GM19467 (cell line): ENCODE results near the gene TYK2.
"Not testable (repeated sequence)": the region's sequence is repeated elsewhere in the genome, so short reads cannot be mapped to it uniquely, and the experiment has no call there.

Source experiments
- ATAC-seq: cut with Tn5 transposase; IDR thresholded peaks from one replicate; pipeline ENCODE4 v1.9.1; 2021; ENCODE audit warnings: mild to moderate bottlenecking, moderate library complexity; ENCODE audit not compliant: unreplicated experiment

TYK2 gene

DNA sequence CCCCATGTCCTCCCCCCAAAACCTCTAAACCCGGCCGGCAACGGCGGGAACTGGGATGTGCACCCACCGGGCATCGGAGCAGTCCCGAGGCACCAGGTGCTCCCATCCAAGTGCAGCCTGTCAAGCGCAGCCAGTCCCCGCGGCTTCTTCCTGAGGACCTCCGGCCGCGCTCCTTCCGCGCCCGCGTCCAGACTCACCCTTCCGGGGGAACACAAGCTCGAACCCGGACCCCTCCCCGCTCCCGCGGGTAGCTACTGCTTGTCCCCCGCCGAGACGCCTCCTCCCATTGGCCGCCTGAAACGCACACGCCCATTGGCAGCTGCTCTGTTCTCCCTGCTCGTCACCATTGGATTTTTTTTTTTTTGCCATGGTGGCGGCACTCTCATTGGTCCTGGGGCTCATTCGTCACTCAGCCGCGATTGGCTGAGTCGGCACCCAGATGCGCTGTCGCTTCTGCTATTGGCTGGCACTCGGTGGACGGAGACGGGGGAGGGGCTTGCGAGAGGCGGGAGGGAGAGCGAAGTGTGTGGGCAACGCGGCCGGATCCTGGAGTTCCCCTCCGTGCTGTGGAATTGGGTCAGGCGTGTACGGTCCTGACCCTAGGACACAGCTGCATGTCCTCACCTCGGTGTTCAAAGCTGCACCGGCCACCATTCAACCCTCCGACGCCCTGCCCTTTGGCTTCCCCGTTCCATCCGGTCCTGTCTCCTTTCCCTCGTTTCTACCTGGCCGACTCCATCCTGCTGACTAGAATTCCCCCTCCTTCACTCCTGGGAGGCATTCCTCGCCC, at the start of gene TYK2:
TYK2 (minus strand) TSS at position 260 of the 790 bp plus-strand sequence. CDS start 2,166 bp downstream, outside the sequence.
- ATAC-seq = peak; percentile 91

DNA sequence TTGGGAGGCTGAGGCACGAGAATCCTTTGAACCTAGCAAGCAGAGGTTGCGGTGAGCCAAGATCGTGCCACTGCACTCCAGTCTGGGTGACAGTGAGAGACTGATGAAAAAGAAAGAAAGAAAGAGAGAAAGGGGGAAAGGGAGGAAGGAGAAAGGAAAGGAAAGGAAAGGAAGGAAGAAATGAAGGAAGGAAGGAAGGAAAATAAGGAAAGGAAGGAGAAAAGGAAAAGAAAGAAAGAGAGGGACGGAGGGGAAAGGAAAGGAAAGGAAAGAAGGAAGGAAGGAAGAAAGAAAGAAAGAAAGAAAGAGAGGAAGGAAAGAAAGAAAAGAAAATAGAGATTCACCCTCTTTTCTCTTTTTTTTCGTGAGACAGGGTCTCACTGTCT, 48.6 kb upstream of the TYK2 start:
- ATAC-seq = no peak

DNA sequence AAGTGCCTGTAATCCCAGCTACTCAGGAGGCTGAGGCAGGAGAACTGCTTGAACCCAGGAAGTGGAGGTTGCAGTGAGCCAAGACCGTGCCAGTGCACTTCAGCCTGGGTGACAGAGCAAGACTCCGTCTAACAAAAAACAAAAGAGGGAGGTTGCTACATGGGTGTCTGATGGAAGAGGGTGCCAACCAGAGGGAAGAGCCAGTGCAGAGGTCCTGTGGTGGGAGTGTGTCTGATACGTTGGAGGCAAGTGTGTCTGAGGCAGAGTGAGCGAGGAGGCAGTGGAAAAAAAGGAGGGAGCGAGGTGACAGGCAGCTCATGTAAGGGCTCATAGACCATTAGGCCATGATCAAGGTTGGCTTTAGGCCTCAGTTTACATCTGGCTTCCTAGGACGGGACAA, 46.8 kb upstream of the TYK2 start:
- no peak for ATAC-seq

DNA sequence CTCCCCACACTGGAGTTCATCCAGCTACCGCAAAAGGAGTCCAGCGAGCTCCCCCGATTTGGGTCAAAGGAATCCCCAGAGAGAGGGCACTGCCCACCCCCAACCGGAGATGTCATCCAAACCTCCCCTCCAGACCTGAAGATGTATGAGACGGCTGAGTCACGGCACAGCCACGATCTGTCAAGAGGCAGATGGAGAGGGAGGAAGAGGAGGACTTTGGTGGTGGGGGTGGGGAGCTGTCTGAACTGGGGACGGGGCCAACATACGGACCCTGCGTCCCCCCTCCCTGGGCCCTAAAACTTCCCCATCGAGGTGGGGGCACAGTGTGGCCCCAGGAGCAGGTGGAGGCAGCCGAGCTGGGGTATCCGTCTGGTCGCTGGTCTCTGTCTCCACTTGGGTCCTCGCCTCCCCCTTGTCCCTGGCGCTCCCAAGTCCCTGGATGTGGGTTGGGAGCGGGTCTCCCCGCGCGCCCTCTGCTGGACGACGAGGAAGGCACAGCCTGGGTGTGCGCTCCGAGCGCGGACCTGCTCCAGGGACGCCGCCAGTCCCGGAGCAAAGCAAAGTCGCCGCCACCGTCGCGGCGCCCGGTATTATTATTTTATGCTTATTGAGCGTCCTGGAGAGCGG, 43.8 kb upstream of the TYK2 start:
- ATAC-seq = peak; percentile 31

DNA sequence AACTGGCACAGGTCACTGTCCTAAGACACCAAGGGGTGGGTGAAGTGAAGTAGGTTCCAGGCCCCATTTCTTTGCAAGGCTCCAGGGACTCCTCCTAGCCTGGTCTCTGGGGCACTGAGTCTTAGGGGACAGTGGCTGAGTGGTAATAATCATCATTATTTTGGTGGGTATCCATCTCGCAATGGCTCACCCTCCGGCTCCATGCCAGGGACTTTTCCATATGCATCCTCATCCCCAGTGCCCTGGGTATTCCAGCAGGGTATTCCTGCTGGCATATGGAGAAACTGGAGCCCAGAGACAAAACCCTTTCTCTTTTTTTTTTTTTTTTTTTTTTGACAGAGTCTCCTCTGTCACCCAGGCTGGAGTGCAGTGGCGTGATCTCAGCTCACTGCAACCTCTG, 42.5 kb upstream of the TYK2 start:
- no peak for ATAC-seq

DNA sequence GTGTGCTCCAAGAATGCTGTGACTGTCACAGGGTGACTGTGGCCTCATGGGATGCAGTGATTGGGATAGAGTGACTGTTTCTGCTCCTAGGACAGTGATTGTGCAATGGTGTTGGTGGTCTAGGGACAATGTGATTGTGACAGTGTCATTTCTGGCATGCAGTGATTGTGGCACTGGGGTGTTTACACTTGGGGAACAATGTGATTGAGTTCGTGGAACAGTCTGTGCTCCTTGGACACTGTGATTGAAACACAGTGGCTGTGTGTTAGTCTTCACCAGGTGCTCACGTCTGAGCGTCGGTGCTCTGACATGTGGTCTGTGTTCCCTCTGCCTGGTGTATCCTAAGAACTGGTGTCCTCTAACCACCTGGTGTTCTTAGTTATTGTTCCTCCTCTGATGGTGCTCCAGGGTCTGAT, 41.7 kb upstream of the TYK2 start:
- ATAC-seq = no peak

DNA sequence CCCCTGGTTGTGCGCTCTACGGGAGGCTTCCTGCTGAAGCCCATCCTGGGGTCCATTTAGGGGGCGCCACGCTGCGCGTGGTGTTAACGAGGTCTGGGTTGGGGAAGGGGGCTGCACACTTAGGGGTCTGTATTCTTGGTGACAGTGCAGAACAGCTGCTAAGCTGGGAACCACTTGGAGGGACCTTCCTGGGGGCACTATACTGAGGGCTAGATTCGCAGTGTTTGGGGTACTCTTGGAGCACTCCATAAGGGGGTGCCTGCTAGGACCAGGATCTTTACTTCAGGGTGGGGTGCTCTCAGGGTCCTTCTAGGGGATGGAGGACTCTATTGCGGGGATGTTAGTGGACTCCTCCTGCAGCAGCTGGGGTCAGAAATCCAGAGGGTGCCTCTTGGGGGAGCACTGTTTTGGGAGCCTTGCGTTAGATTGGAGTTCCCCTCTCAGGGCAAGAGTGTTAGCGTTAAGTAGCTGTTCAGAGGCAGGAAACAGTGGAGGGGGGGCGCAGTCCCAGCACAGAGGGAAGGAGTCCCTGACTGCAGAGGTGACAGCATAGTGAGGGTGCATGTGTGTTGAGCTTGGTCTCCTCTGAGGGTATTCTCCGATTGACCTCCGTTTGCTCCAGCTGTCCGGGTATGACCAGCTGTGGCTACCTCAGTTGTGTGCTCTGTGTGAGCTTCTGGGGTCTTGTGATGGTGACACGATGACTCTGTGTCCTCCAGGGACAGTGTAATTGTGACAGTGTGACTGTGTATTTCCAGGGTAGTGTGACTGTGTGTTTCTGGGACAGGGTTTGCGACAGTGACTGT, 41.1 kb upstream of the TYK2 start:
- ATAC-seq = no peak

DNA sequence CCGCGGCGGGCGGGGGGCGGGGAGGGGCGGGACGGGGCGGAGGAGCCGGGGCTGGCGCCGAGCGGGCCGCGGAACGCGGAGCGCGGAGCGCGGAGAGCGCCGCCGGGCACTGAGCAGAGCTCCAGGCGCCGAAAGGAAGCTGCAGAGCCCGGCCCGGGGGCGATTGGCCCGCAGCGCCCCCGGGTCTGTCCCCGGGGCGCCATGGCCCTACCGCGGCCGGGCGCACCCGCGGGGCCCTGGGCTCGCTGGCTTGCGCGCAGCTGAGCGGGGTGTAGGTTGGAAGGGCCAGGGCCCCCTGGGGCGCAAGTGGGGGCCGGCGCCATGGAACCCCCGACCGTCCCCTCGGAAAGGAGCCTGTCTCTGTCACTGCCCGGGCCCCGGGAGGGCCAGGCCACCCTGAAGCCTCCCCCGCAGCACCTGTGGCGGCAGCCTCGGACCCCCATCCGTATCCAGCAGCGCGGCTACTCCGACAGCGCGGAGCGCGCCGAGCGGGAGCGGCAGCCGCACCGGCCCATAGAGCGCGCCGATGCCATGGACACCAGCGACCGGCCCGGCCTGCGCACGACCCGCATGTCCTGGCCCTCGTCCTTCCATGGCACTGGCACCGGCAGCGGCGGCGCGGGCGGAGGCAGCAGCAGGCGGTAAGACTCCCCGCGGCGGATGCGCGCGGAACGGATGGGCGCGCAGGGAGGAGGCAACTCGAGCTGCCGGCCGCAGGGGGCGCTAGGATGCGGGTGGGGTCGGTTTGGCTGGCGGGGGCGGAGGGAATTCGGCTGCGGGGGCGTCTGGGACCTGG, 40.3 kb upstream of the TYK2 start, which contains the start of gene PDE4A:
PDE4A (plus strand) TSS at position 95 of the 796 bp plus-strand sequence; CDS start at position 322, 227 bp downstream.
- ATAC-seq = no peak

DNA sequence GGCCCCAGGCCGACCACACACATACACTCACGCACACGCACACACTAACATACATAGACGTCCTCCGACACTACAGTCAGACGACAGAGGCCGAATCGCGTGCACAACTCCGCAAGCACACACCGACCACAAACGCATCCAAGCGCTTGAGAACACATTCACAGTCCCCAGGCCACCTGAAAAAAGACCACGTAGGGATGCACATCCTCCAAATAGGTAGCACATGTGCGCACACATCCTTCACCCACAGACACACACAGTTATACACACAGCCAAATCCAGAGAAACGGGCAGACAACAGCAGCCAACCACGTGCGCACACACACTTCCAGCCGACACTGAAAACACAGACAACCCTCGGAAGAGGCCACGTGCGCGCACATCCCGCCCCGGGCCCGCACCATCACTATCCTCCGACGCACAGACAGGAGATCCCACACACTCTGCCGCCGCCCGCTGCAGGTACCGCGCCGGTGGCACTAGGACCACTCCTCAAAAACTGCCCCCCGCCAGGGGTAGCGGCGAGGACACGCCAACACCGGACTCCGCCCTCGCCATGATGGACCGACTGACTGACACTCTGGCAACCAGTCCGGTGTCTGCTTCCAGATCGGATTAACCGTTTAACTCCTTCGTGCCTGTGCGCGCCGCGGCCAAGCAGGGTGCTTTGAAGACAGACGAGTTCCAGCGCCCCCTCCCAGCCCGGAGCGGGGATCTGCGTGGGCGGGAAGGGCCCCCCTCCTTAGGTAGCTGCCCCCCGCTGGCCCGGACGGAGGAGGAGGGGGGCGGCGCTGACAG, 39.5 kb upstream of the TYK2 start:
- ATAC-seq = no peak

DNA sequence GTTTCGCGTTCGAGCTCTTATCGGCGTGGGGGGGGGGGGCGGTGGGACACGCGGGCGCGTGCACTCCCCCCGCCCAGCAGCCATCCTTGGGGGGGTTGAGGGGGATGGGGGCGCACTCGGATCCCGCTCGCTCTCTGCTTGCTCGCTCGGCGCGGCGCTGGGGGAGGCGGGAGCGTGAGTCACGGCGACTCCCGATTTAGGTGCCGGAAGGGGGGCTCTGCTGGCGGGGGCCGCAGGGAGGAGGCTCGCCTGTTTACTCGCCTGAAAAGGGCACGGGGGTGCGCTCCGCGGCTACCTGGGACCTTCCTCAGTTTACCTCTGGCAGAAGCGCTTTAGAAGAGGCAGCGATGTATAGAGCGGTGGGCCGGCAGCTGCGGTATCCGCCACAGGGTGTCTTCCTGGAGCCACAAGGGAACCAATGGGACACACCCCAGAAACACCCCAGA, 38.9 kb upstream of the TYK2 start:
- ATAC-seq = no peak

DNA sequence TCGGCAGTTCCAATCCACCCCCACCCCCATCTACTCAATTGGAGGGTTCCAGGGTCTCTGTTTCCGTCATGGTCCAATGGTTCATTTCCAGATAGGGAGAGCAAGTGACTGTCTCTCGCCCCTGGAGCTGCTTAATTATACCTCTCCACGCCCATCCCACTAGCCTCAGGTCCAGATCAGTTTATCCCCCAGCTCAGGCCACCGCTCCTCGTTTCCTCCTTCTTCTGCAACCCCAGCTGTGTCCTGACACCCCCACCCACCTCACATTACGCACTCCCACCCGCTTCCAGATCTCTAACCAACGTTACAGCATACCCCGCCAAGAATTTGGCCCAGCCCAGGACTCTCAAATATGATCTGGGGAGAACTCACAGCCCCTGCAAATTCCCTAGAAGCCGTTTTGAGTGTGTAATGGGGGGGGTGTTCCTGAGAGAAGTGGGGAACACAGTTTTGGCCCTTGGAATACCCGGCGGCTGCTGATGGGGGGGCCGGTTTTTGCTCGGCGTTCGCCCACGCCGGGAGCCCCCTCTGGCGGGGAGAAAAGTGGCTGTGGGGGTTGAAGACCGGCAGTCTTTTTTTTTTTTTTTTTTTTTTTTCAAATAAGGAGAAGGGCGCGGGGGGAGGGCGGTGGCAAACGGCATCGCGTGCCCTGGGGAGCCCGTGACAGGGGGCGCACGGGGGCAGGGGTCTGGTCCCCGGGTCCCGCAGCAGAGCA, 38.3 kb upstream of the TYK2 start:
- ATAC-seq = no peak

DNA sequence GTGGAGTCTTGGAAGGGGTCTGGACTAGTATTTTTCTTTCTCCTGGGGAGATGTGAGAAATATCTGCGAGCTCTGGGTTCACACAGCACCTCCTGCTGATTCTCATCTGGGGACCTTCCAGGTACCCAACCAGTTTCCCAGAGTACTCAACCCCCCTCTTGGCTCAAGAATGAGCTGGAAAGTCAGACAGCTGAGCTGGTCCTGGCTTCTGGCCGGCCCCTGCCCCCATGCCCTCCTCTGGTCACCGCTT, 37.8 kb upstream of the TYK2 start:
- ATAC-seq = no peak

DNA sequence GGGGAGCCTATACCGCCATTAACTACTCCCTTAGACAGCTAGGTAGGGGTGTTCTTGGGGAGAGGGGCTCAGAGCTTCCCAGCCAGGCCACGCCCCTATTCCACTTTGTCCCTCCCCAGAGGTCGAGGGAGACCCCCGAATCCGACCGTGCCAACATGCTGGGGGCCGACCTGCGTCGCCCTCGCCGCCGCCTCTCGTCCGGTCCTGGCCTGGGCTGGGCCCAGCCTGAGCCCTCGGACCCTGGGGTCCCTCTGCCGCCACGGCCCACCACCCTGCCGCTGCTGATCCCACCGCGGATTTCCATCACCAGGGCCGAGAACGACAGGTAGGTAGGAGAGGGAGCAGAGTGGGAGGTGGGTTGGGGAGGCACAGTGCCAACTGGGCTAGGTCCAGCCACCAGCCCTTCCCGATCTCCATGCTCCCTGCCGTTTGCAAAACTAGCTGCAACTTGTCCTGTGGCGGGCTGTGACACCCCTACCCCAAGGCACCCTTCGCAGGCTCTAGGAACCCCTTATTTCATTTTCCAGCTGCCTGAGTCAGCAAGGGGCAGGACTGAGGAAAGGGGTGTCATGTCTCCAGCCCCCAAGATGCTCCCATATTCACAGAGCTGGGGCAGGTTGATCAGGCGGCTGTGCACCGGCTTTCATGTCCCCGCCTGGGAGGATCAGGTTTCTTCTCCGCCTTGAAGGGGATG, 37.3 kb upstream of the TYK2 start:
- no peak for ATAC-seq

DNA sequence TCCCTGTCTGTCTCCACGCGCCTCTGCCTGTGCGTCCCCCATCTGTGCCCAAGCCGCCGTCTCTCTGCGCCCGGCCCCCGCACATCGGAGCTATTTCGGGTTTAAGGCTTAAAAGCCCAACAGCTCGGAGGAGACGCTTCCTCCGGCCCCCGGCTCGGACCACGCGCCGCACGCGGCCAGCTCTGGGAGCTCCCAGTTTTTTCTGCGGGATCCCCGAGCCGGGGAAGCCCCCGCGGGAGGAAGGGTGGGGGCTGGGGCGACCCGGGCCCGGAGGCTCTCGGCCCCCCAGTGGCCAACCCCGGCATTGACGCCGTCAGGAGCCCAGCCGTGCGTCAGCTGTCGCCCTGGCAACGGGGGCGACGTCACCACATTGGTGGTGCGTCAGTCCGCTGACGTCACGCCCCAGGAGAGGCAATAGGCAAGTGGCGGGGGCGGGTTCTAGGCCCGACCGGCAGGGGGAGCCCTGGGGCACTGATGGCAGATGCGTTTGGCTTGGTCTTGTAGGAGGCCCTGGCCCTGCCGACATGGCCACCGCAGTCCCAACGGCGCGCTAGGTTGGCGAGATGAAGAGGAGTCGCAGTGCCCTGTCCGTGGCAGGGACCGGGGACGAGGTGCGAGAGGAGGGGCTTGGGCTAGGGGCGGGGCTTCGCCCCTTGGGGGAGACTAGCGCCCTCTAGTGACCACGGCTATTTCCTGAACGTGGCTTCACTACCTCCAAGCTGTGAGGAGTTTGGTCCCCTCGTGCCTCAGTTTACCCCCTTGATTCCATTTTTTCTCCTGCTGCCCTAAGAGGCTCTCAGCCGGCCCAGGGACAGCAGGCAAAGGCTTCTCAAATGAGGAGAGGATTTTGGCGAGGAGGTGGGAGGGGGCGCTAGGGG, 36.2 kb upstream of the TYK2 start:
- peak; percentile 47 for ATAC-seq

DNA sequence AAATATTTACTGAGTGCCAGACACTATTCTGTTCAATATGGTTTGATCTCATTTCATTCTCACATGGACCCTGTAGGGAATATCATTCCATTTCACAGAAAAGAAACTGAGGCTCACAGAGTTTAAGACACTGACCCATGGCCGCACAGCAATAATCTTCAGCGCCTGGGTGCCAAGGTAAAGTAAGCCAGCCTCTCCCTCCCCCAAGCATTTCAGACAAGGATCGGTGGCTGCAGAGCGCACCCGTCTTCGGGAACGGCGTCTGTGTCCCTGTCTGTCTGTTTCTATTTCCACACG, 35.7 kb upstream of the TYK2 start:
- ATAC-seq = no peak

DNA sequence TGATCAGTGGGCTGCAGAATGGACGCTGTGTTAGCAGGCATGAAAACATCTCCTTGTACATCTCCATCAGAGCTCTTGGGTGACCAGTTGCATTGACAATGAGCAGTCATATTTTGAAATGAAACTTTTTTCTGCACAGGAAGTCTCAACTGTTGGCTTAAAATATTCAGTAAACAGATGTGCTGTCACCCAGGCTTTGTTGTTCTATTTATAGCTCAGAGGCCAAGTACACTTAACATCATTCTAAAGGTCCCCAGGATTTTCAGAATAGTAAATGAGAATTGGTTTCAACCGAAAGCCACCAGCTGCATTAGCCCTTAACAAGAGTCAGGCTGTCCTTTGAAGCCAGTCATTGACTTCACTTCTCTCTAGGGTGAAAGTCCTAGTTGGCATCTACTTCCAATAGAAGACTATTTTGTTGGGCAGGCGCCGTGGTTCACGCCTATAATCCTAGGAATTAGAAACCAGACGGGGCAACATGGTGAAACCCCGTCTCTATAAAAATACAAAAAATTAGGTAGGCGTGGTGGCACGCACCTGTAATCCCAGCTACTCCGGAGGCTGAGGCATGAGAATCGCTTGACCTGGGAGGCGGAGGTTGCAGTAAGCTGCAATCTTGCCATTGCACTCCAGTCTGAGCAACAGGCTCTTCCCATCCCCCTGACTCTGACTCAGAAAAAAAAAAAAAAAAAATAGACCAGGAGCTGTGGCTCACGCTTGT, 32.0 kb upstream of the TYK2 start:
- peak; percentile 49 for ATAC-seq

DNA sequence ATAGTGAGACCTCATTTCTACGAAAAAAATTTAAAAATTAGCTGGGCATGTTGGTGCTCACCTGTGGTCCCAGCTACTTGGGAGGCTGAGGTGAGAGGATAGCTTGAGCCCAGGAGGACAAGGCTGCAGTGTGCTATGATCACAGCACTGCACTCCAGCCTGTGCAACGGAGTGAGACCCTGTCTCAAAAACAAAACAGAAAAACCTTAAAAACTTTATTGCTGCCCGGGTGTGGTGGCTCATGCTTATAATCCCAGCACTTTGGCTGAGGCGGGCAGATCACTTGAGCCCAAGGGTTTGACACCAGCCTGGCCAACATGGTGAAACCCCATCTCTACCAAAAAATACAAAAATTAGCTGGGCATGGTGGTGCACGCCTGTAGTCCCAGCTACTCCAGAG, 30.9 kb upstream of the TYK2 start:
- not testable (repeated sequence) for ATAC-seq
